Peyer's patch (tissue), 4 donors: ENCODE results near the gene KRTAP22-2.

ENCODE experiments used
- CTCF ChIP-seq, 6 experiments: fragments of 450-650 bp in 4 of 6; fragments of 200-600 bp in 2 of 6; sonication (generic) in 1 of 6; IDR thresholded peaks; one replicate each; pipeline ENCODE4 v1.5.1; 2017 to 2019; ENCODE audit warnings: antibody characterized with exemption in 6 of 6, mild to moderate bottlenecking in 3 of 6, moderate library complexity in 1 of 6
- POLR2A ChIP-seq, 2 donors: fragments of 450-650 bp; IDR thresholded peaks; one replicate each; pipeline ENCODE4 v1.5.1; 2017; ENCODE audit warnings: antibody characterized with exemption in 2 of 2, mild to moderate bottlenecking in 2 of 2, moderate library complexity in 2 of 2

GRCh38 chr21:30613836-30614235, 23.6 kb upstream of the KRTAP22-2 start, which contains the start of gene KRTAP6-1:
- TF ChIP-seq CTCF (IDR thresholded peaks at IDR 0.05) (no peak), POLR2A (IDR thresholded peaks at IDR 0.05) (no peak)
